Osteocyte (in vitro differentiated cells): ENCODE results near the gene NUCKS1. TPM values are rescaled to one million over a fixed set of nuclear protein-coding genes. Genes with fewer than 3 reads are reported as not detected.

ENCODE experiments used
- DNase-seq: peaks from one replicate; pipeline ENCODE4 v3.0.0; 2021; ENCODE audit warnings: mixed read lengths; ENCODE audit not compliant: unreplicated experiment; ENCODE audit errors: extremely low spot score
- H3K27ac Mint-ChIP-seq: one replicate; pipeline ENCODE4 v1.8.0; 2021; ENCODE audit warnings: mild to moderate bottlenecking, mixed read lengths; ENCODE audit not compliant: unreplicated experiment
- H3K27me3 Mint-ChIP-seq: one replicate; pipeline ENCODE4 v1.8.0; 2021; ENCODE audit warnings: mixed read lengths; ENCODE audit not compliant: unreplicated experiment
- H3K36me3 Mint-ChIP-seq: one replicate; pipeline ENCODE4 v1.8.0; 2021; ENCODE audit warnings: mixed read lengths; ENCODE audit not compliant: unreplicated experiment
- H3K4me1 Mint-ChIP-seq: one replicate; pipeline ENCODE4 v1.8.0; 2021; ENCODE audit warnings: mixed read lengths; ENCODE audit not compliant: unreplicated experiment
- H3K4me3 Mint-ChIP-seq: one replicate; pipeline ENCODE4 v1.8.0; 2021; ENCODE audit warnings: mild to moderate bottlenecking, moderate library complexity, mixed read lengths; ENCODE audit not compliant: unreplicated experiment
- H3K9me3 Mint-ChIP-seq: one replicate; pipeline ENCODE4 v1.8.0; 2021; ENCODE audit warnings: mixed read lengths; ENCODE audit not compliant: unreplicated experiment
- total RNA-seq: library from RNA; stranded (reverse); gene quantifications from 2 replicates; pipeline ENCODE4 v1.2.1, GENCODE V29; 2021
- TF ChIP-seq, protein P1 (sequence below): fragments of 200-600 bp; sonication (generic); IDR thresholded peaks from 2 replicates; pipeline ENCODE4 v1.5.0; 2021; ENCODE audit warnings: antibody characterized with exemption, mild to moderate bottlenecking, moderate library complexity

NUCKS1 gene
- total RNA-seq, 1 donor from 2014 or later: 215 TPM

- no peaks in the 10 kb centered on the region for H3K36me3 Mint-ChIP-seq
- peaks cover 23% of the 10 kb centered on the region for H3K27me3 Mint-ChIP-seq
- peak overlapping the region; percentile 97 for H3K27ac Mint-ChIP-seq
- peak overlapping the region; percentile 87 for H3K4me3 Mint-ChIP-seq
- TF ChIP-seq, protein P1, sequence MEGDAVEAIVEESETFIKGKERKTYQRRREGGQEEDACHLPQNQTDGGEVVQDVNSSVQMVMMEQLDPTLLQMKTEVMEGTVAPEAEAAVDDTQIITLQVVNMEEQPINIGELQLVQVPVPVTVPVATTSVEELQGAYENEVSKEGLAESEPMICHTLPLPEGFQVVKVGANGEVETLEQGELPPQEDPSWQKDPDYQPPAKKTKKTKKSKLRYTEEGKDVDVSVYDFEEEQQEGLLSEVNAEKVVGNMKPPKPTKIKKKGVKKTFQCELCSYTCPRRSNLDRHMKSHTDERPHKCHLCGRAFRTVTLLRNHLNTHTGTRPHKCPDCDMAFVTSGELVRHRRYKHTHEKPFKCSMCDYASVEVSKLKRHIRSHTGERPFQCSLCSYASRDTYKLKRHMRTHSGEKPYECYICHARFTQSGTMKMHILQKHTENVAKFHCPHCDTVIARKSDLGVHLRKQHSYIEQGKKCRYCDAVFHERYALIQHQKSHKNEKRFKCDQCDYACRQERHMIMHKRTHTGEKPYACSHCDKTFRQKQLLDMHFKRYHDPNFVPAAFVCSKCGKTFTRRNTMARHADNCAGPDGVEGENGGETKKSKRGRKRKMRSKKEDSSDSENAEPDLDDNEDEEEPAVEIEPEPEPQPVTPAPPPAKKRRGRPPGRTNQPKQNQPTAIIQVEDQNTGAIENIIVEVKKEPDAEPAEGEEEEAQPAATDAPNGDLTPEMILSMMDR: no peak
- H3K4me1 Mint-ChIP-seq: peaks cover 19% of the 10 kb centered on the region
- no peak for DNase-seq
- H3K9me3 Mint-ChIP-seq: no peaks in the 10 kb centered on the region
Measured at GRCh38 chr1:205751036-205751651, 1.2 kb upstream of the NUCKS1 start.

- H3K27me3 Mint-ChIP-seq: peaks cover 8% of the 10 kb centered on the region
- H3K9me3 Mint-ChIP-seq: no peaks in the 10 kb centered on the region
- no peaks in the 10 kb centered on the region for H3K36me3 Mint-ChIP-seq
- DNase-seq: peak; percentile 98
- H3K4me3 Mint-ChIP-seq: peak overlapping the region; percentile 88
- peak overlapping the region; percentile 97 for H3K27ac Mint-ChIP-seq
- TF ChIP-seq, protein P1: no peak
- peaks cover 27% of the 10 kb centered on the region for H3K4me1 Mint-ChIP-seq
Measured at GRCh38 chr1:205749234-205750137, 496 bp downstream of the NUCKS1 start.

GRCh38 chr1:205748403-205749233 is 1.4 kb downstream of the NUCKS1 start:
- Mint-ChIP-seq H3K36me3 (peaks cover 2% of the 10 kb centered on the region), H3K4me3 (peak overlapping the region; percentile 88), H3K4me1 (peaks cover 33% of the 10 kb centered on the region), H3K27ac (peak overlapping the region; percentile 95), H3K9me3 (no peaks in the 10 kb centered on the region), H3K27me3 (peaks cover 2% of the 10 kb centered on the region)
- DNase-seq: no peak
- TF ChIP-seq, protein P1: no peak

GRCh38 chr1:205746757-205747412 is 3.1 kb downstream of the NUCKS1 start:
- peak overlapping the region; percentile 88 for H3K4me3 Mint-ChIP-seq
- no peak for DNase-seq
- H3K27me3 Mint-ChIP-seq: no peaks in the 10 kb centered on the region
- H3K36me3 Mint-ChIP-seq: peaks cover 2% of the 10 kb centered on the region
- TF ChIP-seq, protein P1: no peak
- H3K27ac Mint-ChIP-seq: peak overlapping the region; percentile 64
- H3K9me3 Mint-ChIP-seq: no peaks in the 10 kb centered on the region
- peaks cover 42% of the 10 kb centered on the region for H3K4me1 Mint-ChIP-seq
